Chondrocyte (in vitro differentiated cells): ENCODE measurements around the gene HARS1. TPM values are rescaled to one million over a fixed set of nuclear protein-coding genes. Genes with fewer than 3 reads are reported as not detected.
"Not testable (repeated sequence)": the region's sequence is repeated elsewhere in the genome, so short reads cannot be mapped to it uniquely, and the experiment has no call there.

ENCODE experiments used
- DNase-seq: peaks from one replicate; pipeline ENCODE4 v3.0.0; 2021; ENCODE audit warnings: mixed read lengths, low spot score
- H3K27ac Mint-ChIP-seq: one replicate; pipeline ENCODE4 v1.8.0; 2021; ENCODE audit warnings: mild to moderate bottlenecking, moderate library complexity, mixed read lengths; ENCODE audit not compliant: unreplicated experiment
- H3K27me3 Mint-ChIP-seq: 2 replicates; pipeline ENCODE4 v1.8.0; 2021; ENCODE audit warnings: low read depth, mixed read lengths
- H3K36me3 Mint-ChIP-seq: 2 replicates; pipeline ENCODE4 v1.8.0; 2021; ENCODE audit warnings: low read depth, mixed read lengths
- H3K4me1 Mint-ChIP-seq: 2 replicates; pipeline ENCODE4 v1.8.0; 2021; ENCODE audit warnings: low read depth, mild to moderate bottlenecking, mixed read lengths
- H3K4me3 Mint-ChIP-seq: one replicate; pipeline ENCODE4 v1.8.0; 2021; ENCODE audit warnings: mild to moderate bottlenecking, moderate library complexity, mixed read lengths; ENCODE audit not compliant: unreplicated experiment
- H3K9me3 Mint-ChIP-seq: 2 replicates; pipeline ENCODE4 v1.8.0; 2021; ENCODE audit warnings: low read depth, mixed read lengths
- total RNA-seq: library from RNA; stranded (reverse); gene quantifications from 3 replicates; pipeline ENCODE4 v1.2.1, GENCODE V29; 2021
- TF ChIP-seq, protein P1 (sequence below): fragments of 200-600 bp; sonication (generic); IDR thresholded peaks from 2 replicates; pipeline ENCODE4 v1.5.0; 2021; ENCODE audit warnings: antibody characterized with exemption, mild to moderate bottlenecking, moderate library complexity

The HARS1 gene
- total RNA-seq, 1 donor from 2014 or later = 67.5 TPM

- Mint-ChIP-seq H3K9me3 (no peaks in the 10 kb centered on the region), H3K4me3 (peak within 1 kb of the TSS; percentile 97), H3K27me3 (no peaks in the 10 kb centered on the region), H3K27ac (peak within 1 kb of the TSS; percentile 99), H3K36me3 (peaks cover 34% of the 10 kb centered on the region), H3K4me1 (peaks cover 38% of the 10 kb centered on the region)
- peak; percentile 98 for DNase-seq
- TF ChIP-seq, protein P1, sequence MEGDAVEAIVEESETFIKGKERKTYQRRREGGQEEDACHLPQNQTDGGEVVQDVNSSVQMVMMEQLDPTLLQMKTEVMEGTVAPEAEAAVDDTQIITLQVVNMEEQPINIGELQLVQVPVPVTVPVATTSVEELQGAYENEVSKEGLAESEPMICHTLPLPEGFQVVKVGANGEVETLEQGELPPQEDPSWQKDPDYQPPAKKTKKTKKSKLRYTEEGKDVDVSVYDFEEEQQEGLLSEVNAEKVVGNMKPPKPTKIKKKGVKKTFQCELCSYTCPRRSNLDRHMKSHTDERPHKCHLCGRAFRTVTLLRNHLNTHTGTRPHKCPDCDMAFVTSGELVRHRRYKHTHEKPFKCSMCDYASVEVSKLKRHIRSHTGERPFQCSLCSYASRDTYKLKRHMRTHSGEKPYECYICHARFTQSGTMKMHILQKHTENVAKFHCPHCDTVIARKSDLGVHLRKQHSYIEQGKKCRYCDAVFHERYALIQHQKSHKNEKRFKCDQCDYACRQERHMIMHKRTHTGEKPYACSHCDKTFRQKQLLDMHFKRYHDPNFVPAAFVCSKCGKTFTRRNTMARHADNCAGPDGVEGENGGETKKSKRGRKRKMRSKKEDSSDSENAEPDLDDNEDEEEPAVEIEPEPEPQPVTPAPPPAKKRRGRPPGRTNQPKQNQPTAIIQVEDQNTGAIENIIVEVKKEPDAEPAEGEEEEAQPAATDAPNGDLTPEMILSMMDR = peak; percentile 5
Measured at GRCh38 chr5:140664359-140665119, 26.6 kb downstream of the HARS1 start, which contains the start of gene WDR55. TSS of gene WDR55 (plus strand) at chr5:140664904. CDS start at chr5:140664913, 9 bp downstream.

GRCh38 chr5:140664030-140664358, 27.2 kb downstream of the HARS1 start:
- Mint-ChIP-seq H3K4me3 (peak overlapping the region; percentile 97), H3K27me3 (no peaks in the 10 kb centered on the region), H3K27ac (peak overlapping the region; percentile 99), H3K36me3 (peaks cover 33% of the 10 kb centered on the region), H3K9me3 (no peaks in the 10 kb centered on the region), H3K4me1 (peaks cover 38% of the 10 kb centered on the region)
- TF ChIP-seq, protein P1 = no peak
- DNase-seq = no peak

GRCh38 chr5:140660371-140660770, 30.8 kb downstream of the HARS1 start:
- H3K27ac Mint-ChIP-seq, H3K9me3 Mint-ChIP-seq, H3K27me3 Mint-ChIP-seq, DNase-seq, H3K4me3 Mint-ChIP-seq: not testable (repeated sequence)
- peaks cover 16% of the 10 kb centered on the region for H3K4me1 Mint-ChIP-seq
- H3K36me3 Mint-ChIP-seq = peaks cover 44% of the 10 kb centered on the region

- TF ChIP-seq, protein P1 = no peak
- Mint-ChIP-seq H3K27me3 (no peaks in the 10 kb centered on the region), H3K27ac (no peak overlapping the region), H3K4me3 (no peak overlapping the region), H3K4me1 (peaks cover 7% of the 10 kb centered on the region), H3K36me3 (peaks cover 56% of the 10 kb centered on the region), H3K9me3 (no peaks in the 10 kb centered on the region)
- DNase-seq = no peak
Measured at GRCh38 chr5:140658870-140659269, 32.3 kb downstream of the HARS1 start.

- Mint-ChIP-seq H3K27me3 (no peaks in the 10 kb centered on the region), H3K4me1 (peaks cover 27% of the 10 kb centered on the region), H3K4me3 (peak overlapping the region; percentile 89), H3K9me3 (no peaks in the 10 kb centered on the region), H3K36me3 (peaks cover 14% of the 10 kb centered on the region), H3K27ac (peak overlapping the region; percentile 98)
- TF ChIP-seq, protein P1 = no peak
- DNase-seq = no peak
Measured at GRCh38 chr5:140647042-140647419, 44.1 kb downstream of the HARS1 start.

DNA sequence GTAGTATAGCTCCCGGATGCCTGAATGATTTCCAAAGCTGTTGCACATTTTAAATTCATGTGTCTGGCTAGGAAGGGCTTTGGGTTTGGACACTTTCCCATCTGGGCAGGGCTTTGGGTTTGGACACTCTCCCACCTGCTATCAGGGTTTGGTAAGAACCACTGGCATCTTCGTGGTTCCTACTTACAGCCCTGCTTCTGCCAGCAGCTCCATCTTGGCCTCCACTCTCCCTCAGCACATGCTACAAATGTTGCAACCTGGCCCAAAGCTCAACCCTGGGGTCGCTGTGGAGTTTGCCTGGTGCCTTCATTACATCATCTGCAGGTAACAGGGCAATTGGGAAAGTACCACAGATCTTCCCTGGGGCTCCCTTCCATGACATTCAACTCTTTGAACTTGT, 48.5 kb downstream of the HARS1 start:
- H3K4me1 Mint-ChIP-seq = peaks cover 33% of the 10 kb centered on the region
- no peaks in the 10 kb centered on the region for H3K9me3 Mint-ChIP-seq
- no peak overlapping the region for H3K27ac Mint-ChIP-seq
- no peak overlapping the region for H3K4me3 Mint-ChIP-seq
- H3K36me3 Mint-ChIP-seq = peaks cover 3% of the 10 kb centered on the region
- DNase-seq = no peak
- TF ChIP-seq, protein P1 = no peak
- no peaks in the 10 kb centered on the region for H3K27me3 Mint-ChIP-seq
